ENCODE measurements around the gene PAM.
"Not testable (repeated sequence)": the region's sequence is repeated elsewhere in the genome, so short reads cannot be mapped to it uniquely, and the experiment has no call there.

Gene PAM

GRCh38 chr5:103057208-103058130 lies 302.4 kb downstream of the PAM start:
- no peak overlapping the region for H3K4me3 ChIP-seq (replicated peaks; ENCODE audit: low read depth, low read length)
- no peaks in the 10 kb centered on the region for H3K27me3 ChIP-seq (replicated peaks; ENCODE audit: control insufficient read depth, insufficient read depth, low read length)
- no peaks in the 10 kb centered on the region for H3K36me3 ChIP-seq (ENCODE audit: control insufficient read depth, insufficient read depth, low read length)
- TF ChIP-seq, protein P1, sequence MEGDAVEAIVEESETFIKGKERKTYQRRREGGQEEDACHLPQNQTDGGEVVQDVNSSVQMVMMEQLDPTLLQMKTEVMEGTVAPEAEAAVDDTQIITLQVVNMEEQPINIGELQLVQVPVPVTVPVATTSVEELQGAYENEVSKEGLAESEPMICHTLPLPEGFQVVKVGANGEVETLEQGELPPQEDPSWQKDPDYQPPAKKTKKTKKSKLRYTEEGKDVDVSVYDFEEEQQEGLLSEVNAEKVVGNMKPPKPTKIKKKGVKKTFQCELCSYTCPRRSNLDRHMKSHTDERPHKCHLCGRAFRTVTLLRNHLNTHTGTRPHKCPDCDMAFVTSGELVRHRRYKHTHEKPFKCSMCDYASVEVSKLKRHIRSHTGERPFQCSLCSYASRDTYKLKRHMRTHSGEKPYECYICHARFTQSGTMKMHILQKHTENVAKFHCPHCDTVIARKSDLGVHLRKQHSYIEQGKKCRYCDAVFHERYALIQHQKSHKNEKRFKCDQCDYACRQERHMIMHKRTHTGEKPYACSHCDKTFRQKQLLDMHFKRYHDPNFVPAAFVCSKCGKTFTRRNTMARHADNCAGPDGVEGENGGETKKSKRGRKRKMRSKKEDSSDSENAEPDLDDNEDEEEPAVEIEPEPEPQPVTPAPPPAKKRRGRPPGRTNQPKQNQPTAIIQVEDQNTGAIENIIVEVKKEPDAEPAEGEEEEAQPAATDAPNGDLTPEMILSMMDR (IDR thresholded peaks at IDR 0.05; ENCODE audit: insufficient read depth, low read length, poor library complexity, severe bottlenecking) = no peak
- no peak for DNase-seq (ENCODE audit: extremely low read depth, insufficient read length)

DNA sequence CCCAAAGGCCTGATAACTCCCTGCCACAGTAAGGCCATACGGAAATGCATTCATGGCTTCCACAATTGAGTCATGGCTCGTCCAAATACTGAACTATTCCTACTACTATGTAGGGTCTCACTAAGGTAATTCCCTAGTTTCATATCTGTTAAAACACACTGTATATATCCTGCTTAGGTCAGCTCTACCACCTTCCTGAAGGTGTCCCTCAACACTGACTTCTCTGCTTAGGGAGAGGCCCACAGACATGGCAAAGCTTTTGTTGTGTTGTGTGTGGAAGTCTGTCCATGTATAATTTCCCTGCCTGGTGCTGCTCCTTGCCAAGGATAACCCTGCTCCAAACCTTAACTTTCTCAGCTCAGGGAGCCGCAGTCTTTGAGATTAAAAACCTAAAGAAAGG lies 304.4 kb downstream of the PAM start:
- H3K27me3 ChIP-seq (replicated peaks; ENCODE audit: control insufficient read depth, insufficient read depth, low read length) = no peaks in the 10 kb centered on the region
- TF ChIP-seq, protein P1 (IDR thresholded peaks at IDR 0.05; ENCODE audit: insufficient read depth, low read length, poor library complexity, severe bottlenecking) = no peak
- H3K36me3 ChIP-seq (ENCODE audit: control insufficient read depth, insufficient read depth, low read length) = no peaks in the 10 kb centered on the region
- no peak for DNase-seq (ENCODE audit: extremely low read depth, insufficient read length)
- no peak overlapping the region for H3K4me3 ChIP-seq (replicated peaks; ENCODE audit: low read depth, low read length)

DNA sequence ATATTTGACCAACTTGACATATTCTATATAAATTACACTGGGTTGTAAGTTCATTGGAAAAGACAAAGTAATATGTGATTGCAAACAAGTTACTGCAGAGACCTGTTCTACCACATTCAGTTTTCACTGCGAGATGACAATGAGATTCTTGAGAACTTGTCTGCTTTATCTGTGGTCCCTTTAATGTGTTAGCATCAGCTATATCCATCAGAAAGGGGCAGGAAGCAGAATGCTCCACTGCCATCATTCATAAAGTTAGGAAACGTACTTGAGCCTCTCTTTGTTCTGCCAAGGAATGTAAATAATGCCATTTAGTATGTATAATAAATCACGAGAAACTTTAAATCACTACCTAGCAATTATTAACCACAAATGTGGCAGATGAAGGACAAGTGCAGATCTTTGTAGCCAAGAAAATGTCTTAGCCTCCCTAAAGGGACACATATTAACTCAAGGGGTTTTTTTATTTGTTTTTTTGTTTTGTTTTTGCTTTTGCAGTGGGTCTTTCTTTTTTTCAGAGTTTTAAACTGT lies 305.4 kb downstream of the PAM start:
- DNase-seq (ENCODE audit: extremely low read depth, insufficient read length) = no peak

GRCh38 chr5:103066326-103066725 lies 311.2 kb downstream of the PAM start:
- no peak for DNase-seq (ENCODE audit: extremely low read depth, insufficient read length)
- H3K27me3 ChIP-seq (replicated peaks; ENCODE audit: control insufficient read depth, insufficient read depth, low read length) = no peaks in the 10 kb centered on the region
- no peaks in the 10 kb centered on the region for H3K36me3 ChIP-seq (ENCODE audit: control insufficient read depth, insufficient read depth, low read length)
- TF ChIP-seq, protein P1 (IDR thresholded peaks at IDR 0.05; ENCODE audit: insufficient read depth, low read length, poor library complexity, severe bottlenecking) = no peak
- no peak overlapping the region for H3K4me3 ChIP-seq (replicated peaks; ENCODE audit: low read depth, low read length)

More for the DNA sequence above, 305.4 kb downstream of the PAM start:
- H3K36me3 ChIP-seq (ENCODE audit: control insufficient read depth, insufficient read depth, low read length) = no peaks in the 10 kb centered on the region
- no peaks in the 10 kb centered on the region for H3K27me3 ChIP-seq (replicated peaks; ENCODE audit: control insufficient read depth, insufficient read depth, low read length)
- no peak overlapping the region for H3K4me3 ChIP-seq (replicated peaks; ENCODE audit: low read depth, low read length)
- TF ChIP-seq, protein P1 (IDR thresholded peaks at IDR 0.05; ENCODE audit: insufficient read depth, low read length, poor library complexity, severe bottlenecking) = no peak

DNA sequence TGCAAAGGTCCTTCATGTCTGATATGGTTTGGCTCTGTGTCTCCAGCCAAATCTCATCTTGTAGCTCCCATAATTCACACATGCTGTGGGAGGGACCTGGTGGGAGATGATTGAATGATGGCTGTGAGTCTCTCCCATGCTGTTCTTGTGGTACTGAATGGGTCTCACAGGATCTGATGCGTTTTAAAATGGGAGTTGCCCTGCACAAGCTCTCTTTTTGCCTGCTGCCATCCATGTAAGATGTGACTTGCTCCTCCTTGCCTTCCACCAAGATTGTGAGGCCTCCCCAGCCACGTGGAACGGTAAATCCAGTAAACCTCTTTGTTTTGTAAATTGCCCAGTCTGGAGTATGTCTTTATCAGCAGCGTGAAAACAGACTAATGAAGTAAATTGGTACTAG lies 318.4 kb downstream of the PAM start:
- not testable (repeated sequence) for H3K36me3 ChIP-seq (ENCODE audit: control insufficient read depth, insufficient read depth, low read length); H3K27me3 ChIP-seq (replicated peaks; ENCODE audit: control insufficient read depth, insufficient read depth, low read length); H3K4me3 ChIP-seq (replicated peaks; ENCODE audit: low read depth, low read length); DNase-seq (ENCODE audit: extremely low read depth, insufficient read length)

DNA sequence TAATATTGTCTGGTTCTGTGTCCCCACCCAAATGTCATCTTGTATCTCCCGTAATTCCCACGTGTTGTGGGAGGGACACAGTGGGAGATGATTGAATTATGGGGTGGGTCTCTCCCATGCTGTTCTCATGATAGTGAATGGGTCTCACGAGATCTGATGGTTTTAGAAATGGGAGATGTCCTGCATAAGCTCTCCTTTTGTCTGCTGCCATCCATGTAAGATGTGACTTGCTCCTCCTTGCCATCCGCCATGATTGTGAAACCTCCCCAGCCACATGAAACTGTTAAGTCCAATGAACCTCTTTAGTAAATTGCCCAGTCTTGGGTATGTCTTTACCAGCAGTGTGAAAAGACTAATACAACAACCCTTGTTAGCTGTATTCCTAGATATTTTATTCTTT lies 320.3 kb downstream of the PAM start:
- DNase-seq (ENCODE audit: extremely low read depth, insufficient read length) = no peak
- Histone ChIP-seq H3K27me3 (replicated peaks; ENCODE audit: control insufficient read depth, insufficient read depth, low read length) (no peaks in the 10 kb centered on the region), H3K4me3 (replicated peaks; ENCODE audit: low read depth, low read length) (no peak overlapping the region), H3K36me3 (ENCODE audit: control insufficient read depth, insufficient read depth, low read length) (no peaks in the 10 kb centered on the region)
- TF ChIP-seq, protein P1 (IDR thresholded peaks at IDR 0.05; ENCODE audit: insufficient read depth, low read length, poor library complexity, severe bottlenecking) = no peak
